COLO668 (cell line): ENCODE data around the gene DNM1.

Experiments used
- DNase-seq: peaks from one replicate; lab custom pipeline; 2025; ENCODE audit not compliant: unreplicated experiment; lab: John Stamatoyannopoulos, UW

The DNM1 gene

GRCh38 chr9:128203024-128203706 is at the start of gene DNM1:
DNM1 (plus strand) TSS chr9:128203379; CDS start chr9:128203471, 92 bp downstream.
- peak; percentile 86 for DNase-seq

GRCh38 chr9:128153947-128154695 is 49.1 kb upstream of the DNM1 start:
- no peak for DNase-seq

- DNase-seq: no peak
These were observed 47.3 kb upstream of the DNM1 start for GRCh38 chr9:128155736-128156500.

GRCh38 chr9:128159522-128159783 is 43.7 kb upstream of the DNM1 start:
- peak; percentile 67 for DNase-seq

GRCh38 chr9:128159784-128160602 is 43.2 kb upstream of the DNM1 start, which contains the start of gene BBLN:
BBLN (plus strand) TSS chr9:128160265; CDS start chr9:128160408, 143 bp downstream.
- DNase-seq: peak; percentile 96

- DNase-seq: peak; percentile 42
These were observed 42.6 kb upstream of the DNM1 start for GRCh38 chr9:128160603-128160987.

GRCh38 chr9:128161215-128161902 is 41.8 kb upstream of the DNM1 start:
- DNase-seq: no peak

GRCh38 chr9:128162215-128163026 is 40.8 kb upstream of the DNM1 start:
- no peak for DNase-seq

GRCh38 chr9:128163027-128163515 is 40.1 kb upstream of the DNM1 start:
- DNase-seq: no peak

GRCh38 chr9:128163523-128164306 is 39.5 kb upstream of the DNM1 start:
- no peak for DNase-seq

GRCh38 chr9:128164307-128164885 is 38.8 kb upstream of the DNM1 start:
- DNase-seq: no peak

- no peak for DNase-seq
These were observed 37.0 kb upstream of the DNM1 start for GRCh38 chr9:128166169-128166568.

- no peak for DNase-seq
These were observed 36.0 kb upstream of the DNM1 start for GRCh38 chr9:128167209-128167608.

- no peak for DNase-seq
These were observed 34.4 kb upstream of the DNM1 start for GRCh38 chr9:128168731-128169308.

- DNase-seq: no peak
These were observed 33.7 kb upstream of the DNM1 start for GRCh38 chr9:128169492-128169891.

- DNase-seq: no peak
These were observed 33.3 kb upstream of the DNM1 start for GRCh38 chr9:128169925-128170324.

GRCh38 chr9:128174062-128174461 is 29.1 kb upstream of the DNM1 start:
- no peak for DNase-seq

- DNase-seq: no peak
These were observed 28.0 kb upstream of the DNM1 start for GRCh38 chr9:128175102-128175563.
